Measurements from ENCODE around the gene SLC48A1. TPM values are rescaled to one million over a fixed set of nuclear protein-coding genes. Genes with fewer than 3 reads are reported as not detected.

SLC48A1 gene
- polyA plus RNA-seq, 1 of the 3 experiments (the other 2 are of a cell fraction), result 7.3 TPM

DNA sequence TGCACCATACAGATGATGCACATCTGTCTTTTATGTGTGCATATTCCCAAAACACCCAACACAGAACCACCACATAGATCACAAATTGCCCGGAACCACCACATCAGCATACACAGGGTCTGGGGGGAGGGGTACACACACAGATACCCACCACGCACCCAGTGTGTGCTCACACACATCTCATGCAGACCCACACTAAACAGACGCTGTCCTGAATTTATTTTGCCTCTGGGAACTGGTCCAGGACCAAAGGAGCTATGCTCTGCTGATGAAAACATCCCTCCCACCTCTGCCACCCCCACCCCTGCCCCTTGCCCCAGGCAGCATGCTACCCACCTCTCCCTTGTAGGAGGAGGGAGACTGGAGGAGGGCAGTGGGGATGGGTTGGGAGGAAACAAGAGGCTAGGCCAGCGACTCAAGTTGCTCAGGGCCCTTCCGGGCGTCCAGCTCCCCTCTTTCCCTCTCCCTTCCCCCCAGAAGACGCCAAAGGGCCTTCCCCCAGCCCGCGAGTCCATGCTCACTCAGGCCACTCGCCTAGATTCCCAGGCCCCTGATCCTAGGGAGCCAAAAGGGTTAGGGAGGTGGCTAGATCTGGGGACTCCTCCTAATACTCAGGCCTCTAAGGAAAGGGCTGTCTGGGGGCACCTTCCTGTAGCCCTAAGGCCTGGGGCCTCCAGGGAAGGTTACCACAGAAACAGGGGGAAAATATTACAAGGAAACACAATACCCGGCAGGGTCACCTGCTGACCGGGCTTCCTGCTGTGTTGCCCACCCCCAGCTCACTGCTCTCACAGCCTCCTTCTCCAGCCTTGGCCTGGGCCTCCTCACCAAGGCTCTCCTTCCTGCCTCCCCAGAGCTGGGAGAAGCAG is 43.6 kb downstream of the SLC48A1 start:
- Histone ChIP-seq H3K27me3 (ENCODE audit: insufficient read depth) (no peaks in the 10 kb centered on the region), H3K36me3 (replicated peaks in 1 of 2; ENCODE audit: control insufficient read depth in 1 of 2, insufficient read depth in 2 of 2, low read length in 1 of 2) (peaks cover 3 to 6% of the 10 kb centered on the region in 2 experiments), H4K20me1 (ENCODE audit: insufficient read depth) (peaks cover 65% of the 10 kb centered on the region), H3K4me2 (peak overlapping the region; percentile 97), H3K4me1 (ENCODE audit: control insufficient read depth in 1 of 2, insufficient read depth in 2 of 2, low read depth in 1 of 2, low read length in 1 of 2) (peaks cover 53 to 63% of the 10 kb centered on the region in 2 experiments), H3K9me2 (no peaks in the 10 kb centered on the region), H3F3A (replicated peaks; ENCODE audit: insufficient read depth) (peaks cover 16% of the 10 kb centered on the region), H3K9ac (peak overlapping the region; percentile 98; the same call in 1 of the 2 replicates), H2AFZ (ENCODE audit: low read depth) (no peak overlapping the region), H3K27ac (ENCODE audit: low read depth in 2 of 2, low read length in 1 of 2) (peak overlapping the region; percentile 76 to 92; a peak in 3 of 4 replicates), H3K4me3 (ENCODE audit: low read depth in 2 of 2, low read length in 1 of 2) (peak overlapping the region; percentile 22 to 83; a peak in 2 of 4 replicates), H3K9me3 (no peaks in the 10 kb centered on the region), H3K79me2 (ENCODE audit: insufficient read depth) (peaks cover 93% of the 10 kb centered on the region)
- POLR2A ChIA-PET, result interaction anchor here (1.8 kb wide), 1 partner anchor 8 kb away, joined by 7 read pairs; no protein-coding TSS in a partner anchor
- TF ChIP-seq ELF1 (IDR thresholded peaks at IDR 0.05) (no peak), SIN3A (IDR thresholded peaks at IDR 0.05; ENCODE audit: borderline replicate concordance, low read depth, low read length) (no peak), CHD2 (IDR thresholded peaks at IDR 0.05; ENCODE audit: low read length, partially characterized antibody) (peak; percentile 20)
- DNase-seq, result peak; percentile 76
- WGBS (ENCODE audit: low lambda C conversion rate), result 65% methylated on average over 11 of the region's 12 CpGs
- CTCF ChIA-PET, result interaction anchor here (1.0 to 7.3 kb wide), 12 partner anchors 12 to 168 kb away, joined by 3 to 59 read pairs (median 6); no protein-coding TSS in a partner anchor

DNA sequence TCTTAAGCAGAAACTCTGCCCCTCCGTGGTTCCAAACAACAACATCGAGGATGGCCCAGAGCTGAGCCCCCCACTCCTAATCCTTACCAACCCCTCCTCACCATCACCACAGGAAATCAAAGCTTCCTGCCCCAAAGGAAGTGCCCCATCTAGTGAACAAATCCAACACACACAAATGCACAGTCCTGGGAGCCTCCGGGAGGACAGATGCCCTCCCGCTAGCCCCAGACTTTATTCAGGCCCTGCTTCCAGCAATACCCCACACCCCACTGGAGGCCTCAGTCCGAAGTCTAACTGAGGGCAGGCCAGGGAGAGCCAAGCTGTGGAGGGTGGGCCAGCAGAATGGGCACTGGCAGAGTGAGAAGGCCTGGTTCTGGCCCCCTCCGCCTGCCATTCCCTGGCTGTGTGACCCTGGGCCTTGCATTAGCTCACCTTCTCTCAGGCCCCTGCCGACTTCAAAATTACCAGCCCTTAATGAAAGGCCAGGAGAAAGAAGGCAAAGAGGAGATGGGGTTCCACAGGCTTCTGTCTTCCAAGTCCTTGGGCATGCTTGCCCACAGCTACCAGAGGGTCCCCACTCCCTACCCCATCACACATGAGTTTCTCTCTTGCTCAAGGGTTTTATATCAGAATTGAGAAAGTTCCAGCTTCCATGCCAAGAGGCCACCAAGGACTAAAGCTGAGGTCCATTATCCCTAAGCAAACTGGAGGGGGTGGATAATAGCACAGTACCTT is 44.4 kb downstream of the SLC48A1 start:
- H3F3A ChIP-seq (replicated peaks; ENCODE audit: insufficient read depth), result peaks cover 14% of the 10 kb centered on the region
- no peak overlapping the region for H2AFZ ChIP-seq (ENCODE audit: low read depth)
- WGBS (ENCODE audit: low lambda C conversion rate), result 70% methylated on average over 4 of the region's 7 CpGs
- H3K9me2 ChIP-seq, result no peaks in the 10 kb centered on the region
- peak overlapping the region; percentile 97 for H3K4me2 ChIP-seq
- peak overlapping the region; percentile 98; the same call in 1 of the 2 replicates for H3K9ac ChIP-seq
- peaks cover 3 to 6% of the 10 kb centered on the region in 2 experiments for H3K36me3 ChIP-seq (replicated peaks in 1 of 2; ENCODE audit: control insufficient read depth in 1 of 2, insufficient read depth in 2 of 2, low read length in 1 of 2)
- no peaks in the 10 kb centered on the region for H3K9me3 ChIP-seq
- H3K27me3 ChIP-seq (ENCODE audit: insufficient read depth), result no peaks in the 10 kb centered on the region
- DNase-seq, result no peak
- H3K27ac ChIP-seq (ENCODE audit: low read depth in 2 of 2, low read length in 1 of 2), result peak overlapping the region; percentile 76 to 92; a peak in 3 of 4 replicates
- ChIA-PET CTCF (interaction anchor here (1.0 to 7.3 kb wide), 17 partner anchors 10 to 169 kb away, joined by 3 to 59 read pairs (median 6); partner anchors contain the start of gene RAPGEF3), POLR2A (interaction anchor here (1.1 to 1.8 kb wide), 2 partner anchors 9 to 13 kb away, joined by 3 to 7 read pairs; no protein-coding TSS in a partner anchor)
- peaks cover 85% of the 10 kb centered on the region for H3K79me2 ChIP-seq (ENCODE audit: insufficient read depth)
- peaks cover 58% of the 10 kb centered on the region for H4K20me1 ChIP-seq (ENCODE audit: insufficient read depth)
- H3K4me3 ChIP-seq (ENCODE audit: low read depth in 2 of 2, low read length in 1 of 2), result peak overlapping the region; percentile 22 to 83; a peak in 2 of 4 replicates
- TF ChIP-seq, protein P1, sequence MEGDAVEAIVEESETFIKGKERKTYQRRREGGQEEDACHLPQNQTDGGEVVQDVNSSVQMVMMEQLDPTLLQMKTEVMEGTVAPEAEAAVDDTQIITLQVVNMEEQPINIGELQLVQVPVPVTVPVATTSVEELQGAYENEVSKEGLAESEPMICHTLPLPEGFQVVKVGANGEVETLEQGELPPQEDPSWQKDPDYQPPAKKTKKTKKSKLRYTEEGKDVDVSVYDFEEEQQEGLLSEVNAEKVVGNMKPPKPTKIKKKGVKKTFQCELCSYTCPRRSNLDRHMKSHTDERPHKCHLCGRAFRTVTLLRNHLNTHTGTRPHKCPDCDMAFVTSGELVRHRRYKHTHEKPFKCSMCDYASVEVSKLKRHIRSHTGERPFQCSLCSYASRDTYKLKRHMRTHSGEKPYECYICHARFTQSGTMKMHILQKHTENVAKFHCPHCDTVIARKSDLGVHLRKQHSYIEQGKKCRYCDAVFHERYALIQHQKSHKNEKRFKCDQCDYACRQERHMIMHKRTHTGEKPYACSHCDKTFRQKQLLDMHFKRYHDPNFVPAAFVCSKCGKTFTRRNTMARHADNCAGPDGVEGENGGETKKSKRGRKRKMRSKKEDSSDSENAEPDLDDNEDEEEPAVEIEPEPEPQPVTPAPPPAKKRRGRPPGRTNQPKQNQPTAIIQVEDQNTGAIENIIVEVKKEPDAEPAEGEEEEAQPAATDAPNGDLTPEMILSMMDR (IDR thresholded peaks at IDR 0.05), result peak; percentile 30
- TF ChIP-seq RAD21 (IDR thresholded peaks at IDR 0.05; ENCODE audit: low read length), result no peak
- peaks cover 47 to 57% of the 10 kb centered on the region in 2 experiments for H3K4me1 ChIP-seq (ENCODE audit: control insufficient read depth in 1 of 2, insufficient read depth in 2 of 2, low read depth in 1 of 2, low read length in 1 of 2)

All from SK-N-SH (cell line).